Smooth muscle cell of the brain vasculature (primary cell): ENCODE measurements around the gene CCDC40.
"Not testable (repeated sequence)": the region's sequence is repeated elsewhere in the genome, so short reads cannot be mapped to it uniquely, and the experiment has no call there.

Experiments
- DNase-seq: peaks from one replicate; pipeline ENCODE4 v3.0.0-alpha.2; 2012; ENCODE audit warnings: low read depth, low spot score

Gene CCDC40

GRCh38 chr17:80035937-80036714 lies at the start of gene CCDC40:
CCDC40 (plus strand) TSS chr17:80036642; CDS start chr17:80036663, 21 bp downstream.
- no peak for DNase-seq

GRCh38 chr17:79987187-79987934 lies 49.1 kb upstream of the CCDC40 start:
- no peak for DNase-seq

- DNase-seq, result no peak
These were observed 48.6 kb upstream of the CCDC40 start for GRCh38 chr17:79987935-79988184.

- DNase-seq, result peak; percentile 56
These were observed 48.1 kb upstream of the CCDC40 start for GRCh38 chr17:79988185-79988971.

- DNase-seq, result no peak
These were observed 47.2 kb upstream of the CCDC40 start for GRCh38 chr17:79989106-79989835.

- DNase-seq, result no peak
These were observed 46.3 kb upstream of the CCDC40 start for GRCh38 chr17:79990051-79990592.

GRCh38 chr17:79990704-79991103 lies 45.7 kb upstream of the CCDC40 start:
- DNase-seq, result no peak

- peak; percentile 43 for DNase-seq
These were observed 45.1 kb upstream of the CCDC40 start for GRCh38 chr17:79991140-79991923.

GRCh38 chr17:79991924-79992648 lies 44.4 kb upstream of the CCDC40 start:
- no peak for DNase-seq

- no peak for DNase-seq
These were observed 43.6 kb upstream of the CCDC40 start for GRCh38 chr17:79992649-79993389.

GRCh38 chr17:79993390-79994227 lies 42.8 kb upstream of the CCDC40 start:
- DNase-seq, result peak; percentile 62

GRCh38 chr17:79994228-79994569 lies 42.2 kb upstream of the CCDC40 start:
- not testable (repeated sequence) for DNase-seq

- DNase-seq, result no peak
These were observed 41.8 kb upstream of the CCDC40 start for GRCh38 chr17:79994602-79995001.

- DNase-seq, result no peak
These were observed 40.7 kb upstream of the CCDC40 start for GRCh38 chr17:79995696-79996095.

- no peak for DNase-seq
These were observed 40.2 kb upstream of the CCDC40 start for GRCh38 chr17:79996291-79996690.

GRCh38 chr17:79997011-79997660 lies 39.3 kb upstream of the CCDC40 start:
- no peak for DNase-seq

GRCh38 chr17:80000136-80000535 lies 36.3 kb upstream of the CCDC40 start:
- no peak for DNase-seq
